GM12865 (cell line): ENCODE results near the gene ZSCAN10.
"Not testable (repeated sequence)": the region's sequence is repeated elsewhere in the genome, so short reads cannot be mapped to it uniquely, and the experiment has no call there.

Experiments
- DNase-seq: peaks from one replicate; pipeline ENCODE4 v3.0.0; 2010; ENCODE audit warnings: low read depth
- H3K4me3 ChIP-seq: 2 replicates; pipeline ENCODE4 v1.5.1; 2011; ENCODE audit warnings: mild to moderate bottlenecking, low read depth, low read length, control low read depth
- TF ChIP-seq, protein P1 (sequence below): IDR thresholded peaks from 2 replicates; pipeline ENCODE4 v1.5.1; 2011; ENCODE audit warnings: low read length, control low read depth, low read depth, inconsistent platforms; ENCODE audit not compliant: insufficient read depth; ENCODE audit errors: missing control alignments

The ZSCAN10 gene

GRCh38 chr16:3140603-3141427, 41.7 kb upstream of the ZSCAN10 start:
- H3K4me3 ChIP-seq: no peak overlapping the region
- DNase-seq: no peak
- TF ChIP-seq, protein P1, sequence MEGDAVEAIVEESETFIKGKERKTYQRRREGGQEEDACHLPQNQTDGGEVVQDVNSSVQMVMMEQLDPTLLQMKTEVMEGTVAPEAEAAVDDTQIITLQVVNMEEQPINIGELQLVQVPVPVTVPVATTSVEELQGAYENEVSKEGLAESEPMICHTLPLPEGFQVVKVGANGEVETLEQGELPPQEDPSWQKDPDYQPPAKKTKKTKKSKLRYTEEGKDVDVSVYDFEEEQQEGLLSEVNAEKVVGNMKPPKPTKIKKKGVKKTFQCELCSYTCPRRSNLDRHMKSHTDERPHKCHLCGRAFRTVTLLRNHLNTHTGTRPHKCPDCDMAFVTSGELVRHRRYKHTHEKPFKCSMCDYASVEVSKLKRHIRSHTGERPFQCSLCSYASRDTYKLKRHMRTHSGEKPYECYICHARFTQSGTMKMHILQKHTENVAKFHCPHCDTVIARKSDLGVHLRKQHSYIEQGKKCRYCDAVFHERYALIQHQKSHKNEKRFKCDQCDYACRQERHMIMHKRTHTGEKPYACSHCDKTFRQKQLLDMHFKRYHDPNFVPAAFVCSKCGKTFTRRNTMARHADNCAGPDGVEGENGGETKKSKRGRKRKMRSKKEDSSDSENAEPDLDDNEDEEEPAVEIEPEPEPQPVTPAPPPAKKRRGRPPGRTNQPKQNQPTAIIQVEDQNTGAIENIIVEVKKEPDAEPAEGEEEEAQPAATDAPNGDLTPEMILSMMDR: no peak

- DNase-seq, H3K4me3 ChIP-seq: not testable (repeated sequence)
These were observed 40.5 kb upstream of the ZSCAN10 start for GRCh38 chr16:3139561-3139960.

DNA sequence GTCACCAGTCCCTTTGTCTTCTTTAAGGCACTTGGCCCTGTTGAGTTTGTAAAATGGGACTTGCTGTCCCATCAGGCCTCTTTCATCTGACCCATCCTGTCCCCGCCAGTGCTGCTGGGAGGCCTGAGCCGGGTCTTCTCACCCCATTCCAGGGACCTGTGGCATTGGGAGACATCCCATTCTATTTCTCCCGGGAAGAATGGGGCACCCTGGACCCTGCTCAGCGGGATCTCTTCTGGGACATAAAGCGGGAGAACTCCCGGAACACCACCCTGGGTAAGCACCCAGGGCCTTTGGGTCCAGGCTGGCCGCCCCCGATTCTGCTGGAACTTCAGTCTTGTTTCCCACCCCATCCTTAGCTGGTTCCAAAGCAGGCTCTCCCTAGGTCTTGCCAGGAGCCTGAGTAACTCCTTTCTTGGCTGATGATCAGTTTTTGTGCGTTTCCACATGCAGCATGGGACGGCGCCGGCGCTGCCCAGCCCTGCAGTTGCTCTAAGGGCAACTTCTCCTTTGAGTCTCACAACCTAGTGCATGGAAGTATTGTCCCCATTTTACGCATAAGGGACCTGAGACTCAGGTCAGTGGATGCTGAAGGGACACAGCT, 39.8 kb upstream of the ZSCAN10 start:
- DNase-seq: no peak
- no peak overlapping the region for H3K4me3 ChIP-seq
- TF ChIP-seq, protein P1: no peak

DNA sequence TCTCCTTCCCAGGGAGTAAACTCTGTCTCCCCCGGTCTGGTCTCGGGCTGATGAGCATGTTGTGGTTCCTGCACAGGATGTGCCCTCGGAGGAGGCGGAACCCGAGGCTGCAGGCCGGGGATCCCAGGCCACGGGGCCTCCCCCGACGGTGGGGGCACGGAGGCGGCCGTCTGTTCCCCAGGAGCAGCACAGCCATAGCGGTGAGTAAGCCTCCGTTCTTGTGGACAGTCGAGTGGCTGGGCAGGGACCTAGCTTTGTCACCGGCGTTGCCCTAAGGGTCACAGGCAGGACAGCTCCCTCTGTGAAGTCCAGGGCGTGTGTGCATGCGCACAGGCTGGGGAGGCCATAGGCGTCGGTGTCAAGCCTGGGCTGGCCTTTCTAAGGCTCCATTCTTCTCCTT, 39.2 kb upstream of the ZSCAN10 start:
- no peak for DNase-seq
- TF ChIP-seq, protein P1: no peak
- H3K4me3 ChIP-seq: no peak overlapping the region

- no peak for DNase-seq
- no peak overlapping the region for H3K4me3 ChIP-seq
- TF ChIP-seq, protein P1: no peak
These were observed 38.2 kb upstream of the ZSCAN10 start for GRCh38 chr16:3137267-3137666.

DNA sequence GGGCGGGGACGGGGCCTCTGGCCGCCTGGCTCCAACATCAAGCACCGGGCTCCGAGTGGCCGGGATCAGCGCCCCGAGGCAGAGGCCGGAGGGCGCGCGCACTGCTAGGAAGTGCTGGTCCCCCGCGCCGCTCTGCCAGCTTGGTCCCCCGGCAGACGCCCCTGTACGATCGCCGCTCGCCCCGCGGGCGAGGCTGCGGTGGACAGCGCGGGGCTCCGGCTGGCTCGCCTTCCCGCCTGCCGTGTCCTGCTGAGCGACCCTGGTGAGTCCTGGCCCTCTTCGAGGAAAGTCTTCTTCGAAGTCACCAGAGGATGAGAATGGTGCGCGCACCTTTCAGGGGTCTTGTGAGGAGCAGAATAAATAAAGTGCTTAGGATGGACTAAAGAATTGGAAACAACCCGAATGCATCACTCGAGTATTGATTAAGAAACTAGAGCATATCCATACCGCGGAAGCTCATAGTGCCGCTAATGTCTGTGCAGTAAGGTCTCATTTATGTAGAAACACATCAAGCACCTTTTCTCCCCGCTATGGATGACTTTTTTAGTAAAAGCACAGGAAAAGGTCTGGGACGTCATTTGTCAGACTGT, 36.1 kb upstream of the ZSCAN10 start:
- no peak for DNase-seq
- H3K4me3 ChIP-seq: peak overlapping the region; percentile 81
- TF ChIP-seq, protein P1: no peak

DNA sequence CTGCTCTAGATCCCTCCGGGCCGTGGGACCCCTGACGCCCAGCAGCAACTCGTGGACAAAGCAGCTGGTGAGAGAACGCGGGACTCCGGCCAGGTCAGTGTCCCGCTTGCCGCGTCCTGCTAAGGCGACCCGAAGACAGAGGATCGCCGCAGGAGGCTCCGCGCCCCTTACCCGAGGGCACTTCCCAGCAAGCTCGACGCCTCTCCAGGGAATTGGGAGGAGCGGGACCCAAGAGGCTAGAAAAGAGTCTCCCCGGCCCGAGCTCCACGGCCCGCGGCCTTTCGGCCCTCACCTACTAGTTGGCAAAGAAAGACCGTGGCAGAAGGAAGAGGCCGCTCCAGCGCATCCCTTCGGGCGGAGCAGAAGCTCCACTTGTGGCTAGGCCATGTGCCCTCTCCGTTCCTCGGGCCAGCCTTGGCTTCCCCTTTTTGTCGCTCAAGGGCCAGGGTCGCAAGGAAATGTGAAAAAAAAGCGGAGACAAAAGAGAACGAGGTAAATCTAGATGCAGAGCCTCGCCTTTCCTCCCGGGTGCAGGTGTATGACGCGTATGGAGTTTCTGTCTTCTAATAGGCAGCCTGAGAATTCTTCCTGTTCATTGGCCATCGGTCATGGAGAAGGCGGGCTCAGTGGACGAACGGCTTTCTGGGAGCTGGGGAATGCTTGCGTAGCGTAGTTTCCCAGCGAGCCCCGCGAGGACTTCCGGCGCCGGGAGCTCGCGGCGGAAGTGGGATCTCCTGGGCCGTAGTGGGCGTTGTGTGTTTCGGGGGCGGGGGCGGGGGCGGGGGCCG, 35.4 kb upstream of the ZSCAN10 start, which contains the start of gene ZNF213:
ZNF213 (plus strand) TSS at position 692 of the 788 bp plus-strand sequence. CDS start 2,252 bp downstream, outside the sequence.
- peak within 1 kb of the TSS; percentile 81 for H3K4me3 ChIP-seq
- peak; percentile 99 for DNase-seq
- TF ChIP-seq, protein P1: no peak
